ELR (cell line): ENCODE measurements around the gene TTC13.

ENCODE experiments used
- DNase-seq: peaks from one replicate; pipeline ENCODE4 v3.0.0-alpha.2; 2015; ENCODE audit warnings: low read depth

TTC13 gene

DNA sequence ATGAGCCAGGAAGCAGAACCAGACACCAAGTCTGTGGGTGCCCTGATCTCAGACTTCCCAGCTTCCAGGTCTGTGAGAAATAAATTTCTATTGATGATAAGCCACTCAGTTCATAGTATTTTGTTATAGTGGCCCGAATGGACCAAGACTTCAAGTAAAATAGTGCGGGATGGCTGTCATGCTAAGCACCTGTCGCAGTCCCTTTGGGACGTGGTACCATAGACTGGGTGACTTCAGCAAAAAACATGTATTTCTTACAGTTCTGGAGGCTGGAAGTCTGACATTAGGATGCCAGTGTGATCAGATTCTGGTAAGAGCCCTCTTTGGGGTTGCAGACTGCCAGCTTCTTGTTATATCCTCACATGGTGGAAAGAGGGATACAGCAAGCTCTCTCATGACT lies 107.7 kb downstream of the TTC13 start:
- DNase-seq: no peak

GRCh38 chr1:230869500-230869899 lies 109.2 kb downstream of the TTC13 start:
- DNase-seq: peak; percentile 40

GRCh38 chr1:230868736-230869385 lies 109.8 kb downstream of the TTC13 start:
- peak; percentile 53 for DNase-seq

DNA sequence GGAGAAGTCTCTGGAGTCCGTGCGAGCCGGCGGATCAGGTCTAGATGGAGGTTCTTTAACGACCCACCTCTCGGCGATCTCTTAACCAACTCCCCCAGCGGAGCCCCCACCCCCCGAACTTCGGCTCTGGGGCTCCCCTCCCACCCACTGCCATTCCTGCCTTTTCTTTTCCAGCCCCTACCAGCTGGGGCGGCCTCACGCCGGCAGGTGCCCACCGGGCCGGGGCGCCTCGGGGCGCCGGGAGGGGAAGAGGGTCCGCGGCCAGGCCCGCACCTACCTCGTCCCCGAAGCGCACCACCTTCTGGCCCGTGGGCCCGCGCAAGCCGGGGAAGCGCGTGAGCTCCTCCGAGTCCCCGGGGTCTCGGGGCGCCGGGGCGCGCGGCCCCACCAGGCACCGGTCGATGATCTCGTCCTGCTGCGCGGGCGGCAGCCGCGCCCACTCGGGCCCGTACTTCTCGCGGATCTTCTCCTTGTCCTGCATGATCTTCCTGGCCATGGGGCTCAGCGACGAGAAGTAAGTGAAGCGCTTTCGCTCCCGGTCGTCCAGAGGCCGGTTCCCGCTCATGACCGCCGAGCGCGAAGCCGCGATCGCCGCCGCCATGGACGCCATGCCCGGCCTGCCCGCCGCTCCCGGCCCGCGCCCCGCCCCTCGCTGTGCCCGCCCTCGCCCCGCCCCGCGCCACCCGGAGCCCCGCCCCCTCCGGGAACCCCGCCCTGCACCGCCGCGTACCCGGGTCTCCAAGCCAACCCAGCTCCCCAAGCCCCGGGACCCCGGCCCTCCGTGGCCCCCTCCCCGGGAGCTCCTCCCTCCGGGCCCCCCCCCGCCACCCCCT lies 110.5 kb downstream of the TTC13 start, which contains the start of gene C1orf198:
C1orf198 (minus strand) TSS at position 619 of the 833 bp plus-strand sequence; CDS start at position 610, 9 bp downstream.
- DNase-seq: peak; percentile 63

DNA sequence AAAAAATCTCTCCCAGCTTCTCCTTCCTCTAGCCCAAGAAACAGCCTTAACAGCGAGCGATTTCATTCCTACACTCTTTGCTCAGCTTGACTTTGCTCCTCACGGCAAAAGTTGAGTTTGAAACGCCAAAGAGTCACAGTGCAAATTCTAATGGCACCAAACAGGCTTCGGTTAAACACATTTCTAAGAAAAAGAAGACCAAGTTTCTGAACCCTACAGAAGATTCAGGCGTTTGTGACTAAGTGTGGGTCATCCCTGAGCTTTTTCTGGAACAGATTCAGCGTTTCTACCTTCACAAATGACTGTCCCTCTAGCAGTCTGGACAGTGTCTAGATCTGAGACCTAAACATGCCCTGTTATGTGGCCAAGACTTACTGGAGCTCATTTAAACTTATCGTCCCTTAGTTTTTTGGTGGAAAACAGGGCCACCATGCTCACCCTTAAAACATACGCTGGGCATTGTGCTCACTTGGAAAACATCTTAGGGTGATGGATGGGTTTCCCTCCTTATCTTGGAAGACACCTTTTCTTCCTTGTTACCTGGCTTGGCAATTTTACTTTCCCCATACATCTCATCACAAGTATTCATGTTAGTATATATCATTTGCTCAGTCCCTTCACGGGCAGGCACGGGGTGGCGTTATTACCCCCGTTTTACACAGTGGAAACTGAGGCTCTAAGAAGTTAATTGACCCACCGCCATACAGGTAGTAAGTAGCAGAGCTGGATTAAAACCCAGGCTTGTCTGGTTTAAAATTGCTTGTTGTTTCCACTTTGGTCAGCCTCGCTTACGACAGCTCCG lies 111.4 kb downstream of the TTC13 start:
- DNase-seq: peak; percentile 70

DNA sequence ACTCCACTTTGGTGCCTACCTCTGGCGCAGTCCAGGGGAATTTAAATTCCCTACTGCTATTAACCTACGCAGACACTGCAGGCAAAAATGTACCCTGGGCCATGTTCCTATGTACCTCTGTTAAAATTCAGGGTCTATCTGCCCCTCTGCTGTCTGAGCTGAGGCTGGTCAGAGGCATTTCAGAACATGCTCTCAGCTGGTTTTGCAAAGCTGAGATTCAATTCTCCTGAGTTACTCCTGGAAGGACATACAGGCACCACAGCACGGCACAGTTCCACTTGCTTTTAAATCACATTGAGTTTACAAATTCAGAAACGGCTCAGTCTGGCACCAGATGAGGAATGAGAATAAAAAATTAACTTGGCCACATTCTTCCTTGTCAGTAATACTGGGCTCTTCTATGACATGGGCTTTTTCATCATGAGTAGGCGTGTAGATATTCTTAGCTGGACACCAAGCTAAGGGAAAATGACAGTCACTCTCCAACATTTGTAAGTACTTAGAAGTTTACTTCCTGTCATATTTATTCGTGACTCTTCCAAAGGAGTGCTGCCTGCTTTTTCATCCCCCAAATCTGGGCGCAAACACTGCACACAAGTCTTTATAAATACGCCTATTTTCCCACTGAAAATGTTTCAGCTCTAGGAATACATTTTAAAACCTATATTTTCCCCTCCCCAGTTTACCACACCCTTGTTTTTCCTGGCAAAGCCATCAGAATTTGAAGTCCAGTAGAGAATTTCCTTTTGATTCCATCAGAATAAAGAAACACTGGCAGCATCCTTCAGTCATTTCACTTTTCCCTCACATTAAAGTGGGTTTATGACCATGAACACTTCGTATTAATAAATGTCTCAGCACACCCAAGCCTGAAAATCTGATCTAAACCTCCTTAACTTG lies 112.2 kb downstream of the TTC13 start:
- DNase-seq: peak; percentile 50

DNA sequence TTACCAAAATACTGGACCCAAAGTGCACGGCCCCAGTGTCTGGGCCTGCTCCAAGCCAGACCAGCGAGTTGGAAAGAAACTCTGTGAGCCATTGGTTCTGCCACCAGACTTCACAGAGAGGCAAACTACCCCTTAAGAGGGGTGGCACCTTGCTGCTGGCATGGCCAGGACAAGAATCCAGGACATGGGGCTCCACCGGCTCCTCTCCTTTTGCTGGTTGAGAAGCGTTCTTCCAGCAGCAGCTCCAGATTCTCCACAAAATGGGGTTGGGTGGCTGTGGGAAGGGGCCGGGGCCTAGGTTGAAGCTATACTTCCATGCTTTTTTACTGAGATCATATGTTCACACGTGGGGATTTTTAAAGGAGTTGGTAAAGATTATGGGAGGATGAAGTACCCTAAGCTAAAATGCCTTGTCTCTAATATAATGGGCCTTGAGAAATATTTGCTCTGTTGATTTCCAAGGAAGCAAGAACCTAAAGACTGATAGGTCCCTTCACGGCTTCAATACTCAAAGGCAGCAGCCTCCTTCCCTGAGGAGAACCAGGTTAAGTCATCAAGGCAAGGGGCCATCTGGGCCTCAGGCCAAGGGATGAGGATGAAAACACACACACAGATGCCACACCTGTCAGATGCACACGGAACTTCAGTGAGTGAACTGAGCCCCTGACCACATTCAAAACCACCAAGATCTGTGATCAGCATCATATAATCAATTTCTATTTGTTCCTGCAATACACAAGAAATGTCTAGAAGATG lies 113.4 kb downstream of the TTC13 start:
- no peak for DNase-seq

DNA sequence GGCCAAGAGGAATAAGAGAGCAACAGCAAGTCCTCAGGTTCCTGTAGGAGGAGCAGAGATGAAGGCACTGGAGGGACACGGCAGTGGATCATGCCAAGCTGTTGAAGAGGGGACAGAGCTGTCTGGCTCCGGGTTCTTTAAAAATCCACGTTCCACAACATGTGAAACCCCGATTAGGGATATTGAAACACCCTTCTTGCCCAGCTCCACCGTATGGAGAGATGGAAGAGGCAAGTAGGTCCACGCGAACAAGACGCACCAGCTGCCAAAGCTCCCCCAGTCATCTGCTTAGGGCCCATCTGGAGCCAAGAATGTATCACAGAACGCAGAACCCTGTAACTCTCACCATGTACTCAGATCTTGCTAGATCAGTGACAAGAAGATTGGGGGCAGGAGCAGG lies 114.2 kb downstream of the TTC13 start:
- DNase-seq: no peak

- no peak for DNase-seq
Observed at GRCh38 chr1:230863449-230863848, 115.2 kb downstream of the TTC13 start.

- DNase-seq: no peak
Observed at GRCh38 chr1:230861970-230862595, 116.6 kb downstream of the TTC13 start.

DNA sequence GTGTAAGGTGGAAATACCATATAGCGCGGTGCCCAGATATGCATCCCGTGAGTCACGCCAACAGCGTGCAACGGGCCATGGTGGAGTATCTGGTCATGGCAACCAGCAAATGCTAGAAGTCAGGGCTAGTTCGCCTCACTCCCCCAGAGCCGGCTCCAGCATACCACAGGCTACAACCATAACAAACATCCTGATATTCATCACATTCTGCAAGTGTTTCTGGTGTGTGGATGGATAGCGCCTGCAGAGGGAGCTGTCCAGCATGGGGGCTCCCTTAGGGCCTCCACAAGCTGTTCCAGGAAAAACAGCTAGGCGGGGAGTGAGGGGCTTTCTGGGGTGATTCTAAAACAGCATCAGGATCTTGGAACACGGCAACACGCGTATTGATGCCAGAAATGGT lies 117.2 kb downstream of the TTC13 start:
- no peak for DNase-seq

GRCh38 chr1:230860617-230861384 lies 117.9 kb downstream of the TTC13 start:
- DNase-seq: no peak

GRCh38 chr1:230858918-230859729 lies 119.5 kb downstream of the TTC13 start:
- no peak for DNase-seq

- no peak for DNase-seq
Observed at GRCh38 chr1:230858236-230858820, 120.3 kb downstream of the TTC13 start.

DNA sequence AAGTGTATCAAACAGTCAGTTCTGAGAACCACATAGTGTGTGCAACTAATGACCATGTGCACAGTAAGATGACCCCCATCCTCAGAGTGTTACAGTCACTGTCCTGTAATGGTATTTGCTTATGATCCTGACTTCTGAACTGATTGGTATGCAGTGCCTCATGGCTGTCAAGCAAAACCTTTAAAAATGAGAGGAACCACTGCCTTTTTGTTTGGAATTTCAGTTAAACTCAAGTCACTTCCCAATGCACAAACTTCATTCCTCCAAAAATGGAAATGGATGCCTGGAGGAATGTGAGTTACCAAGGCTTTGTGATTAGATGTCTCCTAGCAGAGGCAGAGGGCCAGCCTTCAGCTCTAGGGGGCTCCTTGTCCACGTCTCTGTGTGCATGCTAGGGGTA lies 120.8 kb downstream of the TTC13 start:
- DNase-seq: peak; percentile 58

GRCh38 chr1:230857077-230857476 lies 121.6 kb downstream of the TTC13 start:
- DNase-seq: peak; percentile 90
